ENCODE results near the gene ISOC1. TPM values are rescaled to one million over a fixed set of nuclear protein-coding genes. Genes with fewer than 3 reads are reported as not detected.

Gene ISOC1
- total RNA-seq, 1 donor from 2014 or later: 19.1 TPM

GRCh38 chr5:129133553-129133952 lies 39.0 kb downstream of the ISOC1 start:
- H3K36me3 ChIP-seq: no peaks in the 10 kb centered on the region
- no peaks in the 10 kb centered on the region for H3K27me3 ChIP-seq (ENCODE audit: low read depth)
- H3K9me3 ChIP-seq: no peaks in the 10 kb centered on the region
- no peaks in the 10 kb centered on the region for H3K4me1 ChIP-seq
- DNase-seq (no peak), ATAC-seq (no peak)
- no peak for TF ChIP-seq CTCF (IDR thresholded peaks at IDR 0.05)
- intact Hi-C loops (cut with DNase I): no loop called here
- no peak overlapping the region for H3K27ac ChIP-seq
- no peak overlapping the region for H3K4me3 ChIP-seq

- ATAC-seq: no peak
- intact Hi-C loops (cut with DNase I): no loop called here
- Histone ChIP-seq H3K36me3 (no peaks in the 10 kb centered on the region), H3K4me1 (no peaks in the 10 kb centered on the region), H3K27ac (no peak overlapping the region), H3K27me3 (ENCODE audit: low read depth) (no peaks in the 10 kb centered on the region), H3K4me3 (no peak overlapping the region), H3K9me3 (no peaks in the 10 kb centered on the region)
- TF ChIP-seq CTCF (IDR thresholded peaks at IDR 0.05): no peak
- DNase-seq: no peak
Measured at GRCh38 chr5:129135633-129136032, 41.1 kb downstream of the ISOC1 start.

GRCh38 chr5:129137637-129138036 lies 43.1 kb downstream of the ISOC1 start:
- Histone ChIP-seq H3K27me3 (ENCODE audit: low read depth) (no peaks in the 10 kb centered on the region), H3K9me3 (no peaks in the 10 kb centered on the region), H3K4me3 (no peak overlapping the region), H3K27ac (no peak overlapping the region), H3K36me3 (no peaks in the 10 kb centered on the region), H3K4me1 (no peaks in the 10 kb centered on the region)
- no peak for ATAC-seq
- intact Hi-C loops (cut with DNase I): no loop called here
- no peak for TF ChIP-seq CTCF (IDR thresholded peaks at IDR 0.05)
- DNase-seq: no peak

GRCh38 chr5:129141078-129141477 lies 46.5 kb downstream of the ISOC1 start:
- ATAC-seq (no peak), DNase-seq (no peak)
- no peaks in the 10 kb centered on the region for H3K27me3 ChIP-seq (ENCODE audit: low read depth)
- H3K36me3 ChIP-seq: no peaks in the 10 kb centered on the region
- H3K4me3 ChIP-seq: no peak overlapping the region
- no peak overlapping the region for H3K27ac ChIP-seq
- intact Hi-C loops (cut with DNase I): no loop called here
- TF ChIP-seq CTCF (IDR thresholded peaks at IDR 0.05): no peak
- no peaks in the 10 kb centered on the region for H3K4me1 ChIP-seq
- no peaks in the 10 kb centered on the region for H3K9me3 ChIP-seq

- Histone ChIP-seq H3K27ac (no peak overlapping the region), H3K4me3 (no peak overlapping the region), H3K4me1 (no peaks in the 10 kb centered on the region), H3K36me3 (no peaks in the 10 kb centered on the region), H3K27me3 (ENCODE audit: low read depth) (no peaks in the 10 kb centered on the region), H3K9me3 (no peaks in the 10 kb centered on the region)
- no peak for TF ChIP-seq CTCF (IDR thresholded peaks at IDR 0.05)
- DNase-seq (no peak), ATAC-seq (no peak)
- intact Hi-C loops (cut with DNase I): no loop called here
Measured at GRCh38 chr5:129141696-129142095, 47.1 kb downstream of the ISOC1 start.

- H3K4me1 ChIP-seq: no peaks in the 10 kb centered on the region
- intact Hi-C loops (cut with DNase I): no loop called here
- H3K9me3 ChIP-seq: no peaks in the 10 kb centered on the region
- DNase-seq (no peak), ATAC-seq (no peak)
- no peak overlapping the region for H3K27ac ChIP-seq
- TF ChIP-seq CTCF (IDR thresholded peaks at IDR 0.05): no peak
- H3K4me3 ChIP-seq: no peak overlapping the region
- H3K36me3 ChIP-seq: no peaks in the 10 kb centered on the region
- H3K27me3 ChIP-seq (ENCODE audit: low read depth): no peaks in the 10 kb centered on the region
Measured at GRCh38 chr5:129155876-129156275, 61.3 kb downstream of the ISOC1 start.

All from lower lobe of right lung (tissue), 2 donors.